Calu3 (cell line): Measurements from ENCODE around the gene CES4A. TPM values are rescaled to one million over a fixed set of nuclear protein-coding genes. Genes with fewer than 3 reads are reported as not detected.

Experiments used
- BruUV-seq: library from RNA; stranded (reverse); fragments of 400-500 nt; replicated peaks from 2 replicates; lab custom pipeline; 2021; lab: Mats Ljungman, UMichigan
- CTCF ChIA-PET: fragments of 300-600 bp; sonication (Branson Sonifier 250); formaldehyde crosslinking; loops from one replicate; lab custom pipeline; 2022; ENCODE audit warnings: antibody characterized with exemption; lab: Charles Lee
- DNase-seq: peaks from one replicate; pipeline ENCODE4 v3.0.0; 2022
- H3K27ac Mint-ChIP-seq: one replicate; pipeline ENCODE4 v1.8.0; 2022; ENCODE audit warnings: mixed read lengths; ENCODE audit not compliant: unreplicated experiment
- H3K27me3 Mint-ChIP-seq: one replicate; pipeline ENCODE4 v1.8.0; 2022; ENCODE audit warnings: mixed read lengths; ENCODE audit not compliant: unreplicated experiment
- H3K36me3 Mint-ChIP-seq: one replicate; pipeline ENCODE4 v1.8.0; 2022; ENCODE audit warnings: mild to moderate bottlenecking, moderate library complexity, mixed read lengths; ENCODE audit not compliant: insufficient read depth, unreplicated experiment
- H3K4me1 Mint-ChIP-seq: one replicate; pipeline ENCODE4 v1.8.0; 2022; ENCODE audit warnings: mild to moderate bottlenecking, low read depth, mixed read lengths; ENCODE audit not compliant: unreplicated experiment
- H3K4me3 Mint-ChIP-seq: one replicate; pipeline ENCODE4 v1.8.0; 2022; ENCODE audit warnings: mild to moderate bottlenecking, low read depth, moderate library complexity, mixed read lengths; ENCODE audit not compliant: unreplicated experiment
- H3K9me3 Mint-ChIP-seq: one replicate; pipeline ENCODE4 v1.8.0; 2022; ENCODE audit warnings: low read depth, mixed read lengths; ENCODE audit not compliant: unreplicated experiment
- intact Hi-C: fragments of 100-400 bp; cut with micrococcal nuclease; formaldehyde crosslinking; loops from one replicate; pipeline ENCODE4 v1.10.0; 2022; ENCODE audit not compliant: unreplicated experiment
- total RNA-seq: library from RNA; stranded (reverse); gene quantifications from 2 replicates; pipeline ENCODE4 v1.2.3, GENCODE V29; 2022
- TF ChIP-seq, protein P1 (sequence below): fragments of 200-600 bp; IDR thresholded peaks from one replicate; pipeline ENCODE4 v1.8.0; 2022; ENCODE audit warnings: antibody characterized with exemption; ENCODE audit not compliant: unreplicated experiment

CES4A gene
- total RNA-seq, 1 experiment from 2014 or later, result not detected

DNA sequence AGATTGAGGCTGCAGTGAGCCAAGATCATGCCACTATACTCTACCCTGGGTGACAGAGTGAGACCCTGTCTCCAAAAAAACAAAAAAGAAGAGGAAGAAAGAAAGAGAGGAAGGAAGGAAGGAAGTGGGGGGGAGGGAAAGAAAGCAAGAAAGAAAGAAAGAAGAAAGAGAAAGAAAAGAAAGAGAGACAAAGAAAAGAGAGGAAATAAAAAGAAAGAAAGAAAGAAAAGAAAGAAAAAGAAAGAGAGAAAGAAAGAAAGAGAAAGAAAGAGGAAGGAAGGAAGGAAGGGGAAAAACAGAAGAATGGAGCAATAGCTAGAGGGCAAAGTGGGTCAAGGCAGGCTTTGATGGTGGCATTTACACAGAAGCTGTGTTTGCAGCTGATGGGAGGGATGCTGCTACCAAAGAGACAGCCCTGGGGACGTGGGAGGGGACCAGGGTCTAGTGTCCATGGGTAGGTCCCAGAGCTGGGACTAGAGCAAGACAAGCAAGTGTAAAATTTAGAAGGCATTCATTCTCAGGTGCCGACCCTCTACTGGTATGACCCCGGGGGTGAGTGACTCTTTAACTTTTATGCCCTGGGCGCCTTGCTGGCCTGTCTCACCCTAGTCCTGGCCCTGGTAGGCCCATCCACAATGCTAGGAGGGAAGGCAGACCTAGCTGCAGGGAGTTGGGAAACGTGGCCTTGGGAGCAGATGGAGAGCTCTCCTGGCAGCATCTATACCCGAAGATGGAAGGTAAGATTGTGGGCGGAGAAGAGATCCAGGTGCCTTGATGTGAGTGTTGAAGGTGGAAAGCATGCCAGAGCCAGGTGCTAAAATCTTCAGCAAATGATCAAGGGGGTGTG is 29.3 kb upstream of the CES4A start:
- TF ChIP-seq, protein P1, sequence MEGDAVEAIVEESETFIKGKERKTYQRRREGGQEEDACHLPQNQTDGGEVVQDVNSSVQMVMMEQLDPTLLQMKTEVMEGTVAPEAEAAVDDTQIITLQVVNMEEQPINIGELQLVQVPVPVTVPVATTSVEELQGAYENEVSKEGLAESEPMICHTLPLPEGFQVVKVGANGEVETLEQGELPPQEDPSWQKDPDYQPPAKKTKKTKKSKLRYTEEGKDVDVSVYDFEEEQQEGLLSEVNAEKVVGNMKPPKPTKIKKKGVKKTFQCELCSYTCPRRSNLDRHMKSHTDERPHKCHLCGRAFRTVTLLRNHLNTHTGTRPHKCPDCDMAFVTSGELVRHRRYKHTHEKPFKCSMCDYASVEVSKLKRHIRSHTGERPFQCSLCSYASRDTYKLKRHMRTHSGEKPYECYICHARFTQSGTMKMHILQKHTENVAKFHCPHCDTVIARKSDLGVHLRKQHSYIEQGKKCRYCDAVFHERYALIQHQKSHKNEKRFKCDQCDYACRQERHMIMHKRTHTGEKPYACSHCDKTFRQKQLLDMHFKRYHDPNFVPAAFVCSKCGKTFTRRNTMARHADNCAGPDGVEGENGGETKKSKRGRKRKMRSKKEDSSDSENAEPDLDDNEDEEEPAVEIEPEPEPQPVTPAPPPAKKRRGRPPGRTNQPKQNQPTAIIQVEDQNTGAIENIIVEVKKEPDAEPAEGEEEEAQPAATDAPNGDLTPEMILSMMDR, result no peak
- Mint-ChIP-seq H3K4me3 (no peak overlapping the region), H3K27ac (no peak overlapping the region), H3K36me3 (no peaks in the 10 kb centered on the region), H3K9me3 (no peaks in the 10 kb centered on the region), H3K4me1 (peaks cover 13% of the 10 kb centered on the region), H3K27me3 (peaks cover 35% of the 10 kb centered on the region)
- intact Hi-C loops, result no loop called here
- BruUV-seq, result no TSS peak
- CTCF ChIA-PET, result no interaction called here
- DNase-seq, result no peak

DNA sequence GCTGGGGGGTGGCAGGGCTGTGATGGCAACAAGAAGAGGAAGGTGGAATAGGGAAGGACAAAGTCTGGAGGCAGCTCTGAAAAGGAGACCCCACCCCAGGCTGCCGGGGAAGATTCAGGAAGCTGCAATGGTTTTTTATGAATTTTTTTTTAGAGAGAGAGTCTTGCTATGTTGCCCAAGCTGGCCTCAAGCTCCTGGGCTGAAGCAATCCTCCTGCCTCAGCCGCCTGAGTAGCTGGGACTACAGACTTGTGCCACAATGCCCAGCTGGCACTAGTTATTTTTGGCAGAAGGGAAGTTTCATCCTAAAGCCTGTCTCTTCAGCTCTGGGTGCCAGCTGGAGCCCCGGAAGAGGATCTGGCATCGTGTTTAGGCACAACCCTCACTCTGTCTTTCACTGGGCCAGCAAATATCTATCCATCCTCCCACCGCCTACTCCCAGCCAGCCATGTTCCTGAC is 28.7 kb upstream of the CES4A start:
- no peak for DNase-seq
- Mint-ChIP-seq H3K9me3 (no peaks in the 10 kb centered on the region), H3K4me1 (peaks cover 11% of the 10 kb centered on the region), H3K27me3 (peaks cover 41% of the 10 kb centered on the region), H3K4me3 (no peak overlapping the region), H3K27ac (no peak overlapping the region), H3K36me3 (no peaks in the 10 kb centered on the region)
- TF ChIP-seq, protein P1, result no peak
- intact Hi-C loops, result no loop called here
- BruUV-seq, result no TSS peak
- CTCF ChIA-PET, result no interaction called here

DNA sequence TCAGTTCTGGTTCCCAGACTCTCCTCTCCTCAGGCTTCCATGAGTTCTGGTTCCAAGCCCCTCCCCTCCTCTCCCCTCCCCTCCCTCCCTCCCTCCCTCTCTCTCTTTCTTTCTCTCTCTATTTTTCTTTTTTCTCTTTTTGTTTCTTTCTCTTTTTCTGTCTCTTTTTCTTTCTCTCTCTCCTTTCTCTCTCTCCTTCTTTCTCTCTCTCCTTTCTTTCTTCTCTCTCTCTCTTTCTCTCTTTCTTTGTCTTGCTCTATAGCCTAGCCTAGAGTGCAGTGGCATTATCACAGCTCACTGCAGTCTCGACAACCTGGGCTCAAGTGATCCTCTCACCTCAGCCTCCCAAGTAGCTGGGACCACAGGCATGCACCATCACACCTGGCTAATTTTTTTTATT is 28.1 kb upstream of the CES4A start:
- H3K36me3 Mint-ChIP-seq, result no peaks in the 10 kb centered on the region
- H3K27me3 Mint-ChIP-seq, result peaks cover 47% of the 10 kb centered on the region
- CTCF ChIA-PET, result interaction anchor here (1.0 kb wide), 1 partner anchor 8 kb away, joined by 3 read pairs; no protein-coding TSS in a partner anchor
- no TSS peak for BruUV-seq
- intact Hi-C loops, result no loop called here
- DNase-seq, result no peak
- TF ChIP-seq, protein P1, result no peak
- peaks cover 11% of the 10 kb centered on the region for H3K4me1 Mint-ChIP-seq
- no peak overlapping the region for H3K27ac Mint-ChIP-seq
- H3K9me3 Mint-ChIP-seq, result no peaks in the 10 kb centered on the region
- no peak overlapping the region for H3K4me3 Mint-ChIP-seq

DNA sequence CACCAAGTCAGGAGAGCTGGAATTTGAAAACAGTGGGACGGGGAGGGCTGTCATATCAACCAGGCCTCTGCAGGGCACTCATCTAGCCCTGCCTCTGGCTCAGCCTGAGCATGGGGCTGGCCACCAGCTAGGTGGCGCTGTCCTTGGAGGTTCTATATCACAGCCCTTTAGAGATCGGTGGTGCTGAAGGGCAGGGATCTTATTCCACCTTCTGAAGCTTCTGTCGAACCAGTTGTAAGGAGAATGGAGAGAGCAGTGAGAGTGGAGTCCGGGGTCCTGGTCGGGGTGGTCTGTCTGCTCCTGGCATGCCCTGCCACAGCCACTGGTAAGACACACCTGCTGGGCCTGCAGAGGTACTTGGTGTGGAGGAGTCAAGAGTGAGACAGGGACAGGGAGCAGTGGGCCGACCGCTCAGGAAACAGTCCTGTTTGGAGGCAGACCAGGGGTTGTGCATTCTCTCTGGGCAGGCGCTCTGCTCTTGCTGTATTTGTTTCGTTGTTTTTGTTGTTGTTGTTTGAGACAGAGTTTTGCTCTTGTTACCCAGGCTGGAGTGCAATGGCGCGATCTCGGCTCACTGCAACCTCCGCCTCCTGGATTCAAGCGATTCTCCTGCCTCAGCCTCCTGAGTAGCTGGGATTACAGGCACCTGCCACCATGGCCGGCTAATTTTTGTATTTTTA is 27.2 kb upstream of the CES4A start, which contains the start of gene CES3:
Gene CES3, plus strand, starts transcription at position 202 of the 680 bp plus-strand sequence. Its CDS starts 42 bp downstream, at position 244.
- intact Hi-C loops, result no loop called here
- DNase-seq, result peak; percentile 80
- H3K36me3 Mint-ChIP-seq, result no peaks in the 10 kb centered on the region
- peaks cover 11% of the 10 kb centered on the region for H3K4me1 Mint-ChIP-seq
- TF ChIP-seq, protein P1, result peak; percentile 86
- BruUV-seq, result no TSS peak
- H3K27me3 Mint-ChIP-seq, result peaks cover 56% of the 10 kb centered on the region
- CTCF ChIA-PET, result interaction anchor here (0.6 to 1.0 kb wide), 2 partner anchors 9 to 215 kb away, joined by 3 read pairs; no protein-coding TSS in a partner anchor
- no peak within 1 kb of the TSS for H3K27ac Mint-ChIP-seq
- H3K4me3 Mint-ChIP-seq, result no peak within 1 kb of the TSS
- H3K9me3 Mint-ChIP-seq, result no peaks in the 10 kb centered on the region
